Fibroblast of pulmonary artery (primary cell): ENCODE measurements around the gene DLGAP1.
"Not testable (repeated sequence)": the region's sequence is repeated elsewhere in the genome, so short reads cannot be mapped to it uniquely, and the experiment has no call there.

Experiments used
- DNase-seq: peaks from one replicate; pipeline ENCODE4 v3.0.0-alpha.2; 2010; ENCODE audit warnings: low read depth
- H3K4me3 ChIP-seq: replicated peaks from 2 replicates; pipeline ENCODE4 v1.5.1; 2011; ENCODE audit warnings: low read depth, mild to moderate bottlenecking, control low read depth, low read length, moderate library complexity
- TF ChIP-seq, protein P1 (sequence below): IDR thresholded peaks from 2 replicates; pipeline ENCODE4 v1.5.1; 2011; ENCODE audit warnings: mild to moderate bottlenecking, control low read depth, low read length, inconsistent platforms; ENCODE audit errors: missing control alignments

DLGAP1 gene

DNA sequence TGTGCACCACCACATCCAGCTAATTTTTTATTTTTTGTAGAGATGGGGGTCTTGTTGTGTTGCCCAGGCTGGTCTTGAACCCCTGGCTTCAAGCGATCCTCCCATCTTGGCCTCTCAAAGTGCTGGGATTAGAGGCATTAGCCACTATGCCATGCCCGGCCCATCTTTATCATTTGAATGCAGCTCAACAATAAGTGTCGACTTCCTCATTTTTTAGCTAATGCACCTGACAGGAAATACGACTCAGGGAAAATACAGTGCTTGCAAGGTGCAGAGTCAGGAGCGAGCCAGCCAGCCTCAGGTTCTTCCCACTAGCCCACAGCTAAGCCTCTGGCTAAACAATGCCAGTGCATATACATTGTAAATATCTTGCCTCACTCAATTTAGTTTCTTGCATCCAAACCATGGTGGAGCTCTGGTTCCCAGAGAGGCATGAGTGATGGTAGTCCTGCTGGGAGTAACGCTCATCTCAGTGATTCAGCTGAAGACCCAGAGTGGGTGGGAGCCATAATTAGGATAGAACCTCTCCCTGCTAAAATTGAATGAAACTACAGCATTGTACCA is 870.1 kb downstream of the DLGAP1 start:
- no peak overlapping the region for H3K4me3 ChIP-seq
- TF ChIP-seq, protein P1, sequence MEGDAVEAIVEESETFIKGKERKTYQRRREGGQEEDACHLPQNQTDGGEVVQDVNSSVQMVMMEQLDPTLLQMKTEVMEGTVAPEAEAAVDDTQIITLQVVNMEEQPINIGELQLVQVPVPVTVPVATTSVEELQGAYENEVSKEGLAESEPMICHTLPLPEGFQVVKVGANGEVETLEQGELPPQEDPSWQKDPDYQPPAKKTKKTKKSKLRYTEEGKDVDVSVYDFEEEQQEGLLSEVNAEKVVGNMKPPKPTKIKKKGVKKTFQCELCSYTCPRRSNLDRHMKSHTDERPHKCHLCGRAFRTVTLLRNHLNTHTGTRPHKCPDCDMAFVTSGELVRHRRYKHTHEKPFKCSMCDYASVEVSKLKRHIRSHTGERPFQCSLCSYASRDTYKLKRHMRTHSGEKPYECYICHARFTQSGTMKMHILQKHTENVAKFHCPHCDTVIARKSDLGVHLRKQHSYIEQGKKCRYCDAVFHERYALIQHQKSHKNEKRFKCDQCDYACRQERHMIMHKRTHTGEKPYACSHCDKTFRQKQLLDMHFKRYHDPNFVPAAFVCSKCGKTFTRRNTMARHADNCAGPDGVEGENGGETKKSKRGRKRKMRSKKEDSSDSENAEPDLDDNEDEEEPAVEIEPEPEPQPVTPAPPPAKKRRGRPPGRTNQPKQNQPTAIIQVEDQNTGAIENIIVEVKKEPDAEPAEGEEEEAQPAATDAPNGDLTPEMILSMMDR: no peak
- DNase-seq: no peak

DNA sequence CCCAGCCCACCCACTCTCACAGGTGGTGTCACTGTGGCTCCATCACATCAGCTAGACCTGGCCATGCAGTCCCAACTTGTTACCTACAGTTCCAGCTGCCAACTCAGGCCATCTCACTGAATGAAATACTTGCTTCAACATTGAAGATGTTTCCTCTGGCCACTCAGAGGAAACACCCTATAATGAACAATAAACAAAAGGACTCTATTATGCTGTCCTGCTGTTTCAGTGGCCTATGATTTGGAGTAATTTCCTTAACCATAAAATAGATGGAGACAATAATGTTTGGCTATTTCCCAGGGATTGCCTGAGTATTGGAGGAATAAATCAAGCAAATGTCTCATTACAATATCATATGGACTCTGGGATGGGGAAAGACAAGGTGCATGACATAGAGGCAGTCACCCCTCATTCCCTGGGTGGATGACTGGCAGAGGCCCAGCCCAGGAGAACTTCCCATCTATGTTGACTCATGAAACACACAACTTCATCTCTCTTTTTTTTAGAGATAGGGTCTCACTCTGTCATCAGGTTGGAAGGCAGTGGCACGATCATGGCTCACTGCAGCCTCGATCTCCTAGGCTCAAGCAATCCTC is 870.7 kb downstream of the DLGAP1 start:
- TF ChIP-seq, protein P1: no peak
- no peak overlapping the region for H3K4me3 ChIP-seq
- no peak for DNase-seq

- TF ChIP-seq, protein P1: no peak
- no peak overlapping the region for H3K4me3 ChIP-seq
- DNase-seq: no peak
These were observed 871.2 kb downstream of the DLGAP1 start for GRCh38 chr18:3583873-3584247.

DNA sequence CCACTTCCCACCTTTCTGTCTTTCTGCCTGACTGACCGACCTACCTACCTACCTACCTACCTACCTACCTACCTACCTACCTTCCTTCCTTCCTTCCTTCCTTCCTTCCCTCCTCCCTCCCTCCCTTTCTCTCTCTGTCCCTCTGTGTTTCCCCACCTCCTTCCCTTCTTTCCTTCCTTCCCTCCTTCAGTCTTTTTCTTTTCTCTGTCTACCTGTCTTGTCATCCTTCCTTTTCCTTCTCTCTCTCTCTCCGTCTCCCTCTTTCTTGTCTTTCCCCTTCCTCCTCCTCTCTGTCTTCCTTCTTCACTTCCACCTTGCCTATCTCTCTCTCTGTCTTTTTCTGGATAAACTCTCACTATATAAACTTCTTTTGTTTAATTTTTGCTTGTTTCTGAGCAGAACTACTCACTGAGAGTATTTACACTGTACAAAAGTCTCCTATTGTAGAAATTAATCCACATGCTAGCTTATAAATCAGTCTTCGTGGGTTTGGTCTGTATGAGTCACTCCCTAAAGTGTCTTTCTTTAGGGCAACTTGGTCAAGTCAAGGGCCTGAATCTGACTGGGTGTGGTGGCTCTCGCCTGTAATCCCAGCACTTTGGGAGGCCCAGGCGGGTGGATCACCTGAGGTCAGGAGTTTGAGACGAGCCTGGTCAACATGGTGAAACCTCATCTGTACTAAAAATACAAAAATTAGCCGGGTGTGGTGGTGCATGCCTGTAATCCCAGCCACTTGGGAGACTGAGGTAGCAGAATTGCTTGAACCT is 871.8 kb downstream of the DLGAP1 start:
- not testable (repeated sequence) for DNase-seq, H3K4me3 ChIP-seq

DNA sequence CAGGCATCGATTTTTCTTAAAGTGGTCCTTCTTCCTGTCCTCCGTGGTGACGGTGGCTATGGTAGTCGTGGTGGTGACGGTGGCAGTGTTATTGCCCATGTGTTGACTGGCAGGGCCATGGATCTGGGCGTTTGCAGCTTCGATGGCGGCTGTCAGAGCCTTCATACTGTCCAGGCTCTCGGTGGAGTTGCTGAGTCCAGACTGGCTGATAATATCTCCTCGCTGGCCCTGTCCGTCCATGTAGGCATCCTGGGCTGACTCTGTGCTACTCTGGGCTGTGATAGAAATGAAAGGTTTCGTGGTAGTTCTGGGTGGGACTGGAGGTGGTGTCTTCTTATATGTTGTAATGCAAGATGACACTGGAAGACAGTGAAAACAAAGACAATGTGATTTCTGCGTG is 873.2 kb downstream of the DLGAP1 start:
- TF ChIP-seq, protein P1: no peak
- no peak overlapping the region for H3K4me3 ChIP-seq
- no peak for DNase-seq

DNA sequence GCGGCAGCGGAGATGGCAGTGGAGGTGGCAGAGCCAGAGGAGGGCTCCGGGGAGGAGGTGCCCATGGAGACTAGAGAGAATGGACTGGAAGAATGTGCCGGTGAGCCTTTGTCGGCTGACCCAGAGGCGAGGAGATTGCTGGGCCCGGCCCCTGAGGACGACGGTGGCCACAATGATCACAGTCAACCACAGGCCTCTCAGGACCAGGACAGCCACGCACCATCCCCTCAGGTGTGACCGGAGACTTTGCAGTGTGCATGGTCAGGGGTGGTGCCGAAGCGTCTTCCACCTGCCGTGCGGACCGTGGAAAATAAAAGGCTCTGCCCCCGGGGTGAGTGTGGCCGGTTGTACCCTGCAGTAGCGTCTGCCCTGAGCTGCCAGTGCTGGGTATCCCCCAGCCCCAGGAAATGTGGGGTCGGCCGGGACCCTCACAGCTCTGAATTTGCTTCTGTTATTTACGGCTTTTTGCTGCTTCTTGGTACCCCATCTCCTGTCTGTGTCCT is 874.5 kb downstream of the DLGAP1 start:
- not testable (repeated sequence) for H3K4me3 ChIP-seq, DNase-seq

- no peak overlapping the region for H3K4me3 ChIP-seq
- peak; percentile 95 for DNase-seq
- TF ChIP-seq, protein P1: no peak
These were observed 875.4 kb downstream of the DLGAP1 start for GRCh38 chr18:3579701-3580100.
